Neuronal stem cell (in vitro differentiated cells): Measurements from ENCODE around the gene HVCN1.

Experiments used
- DNase-seq: peaks from one replicate; pipeline ENCODE4 v3.0.0-alpha.2; 2013; ENCODE audit warnings: low spot score
- H2AFZ ChIP-seq: one replicate; pipeline ENCODE4 v1.6.1; 2013; ENCODE audit warnings: mild to moderate bottlenecking, low read length, inconsistent platforms
- H2AK5ac ChIP-seq: 2 replicates; pipeline ENCODE4 v1.6.1; 2013; ENCODE audit warnings: low read depth, mild to moderate bottlenecking, inconsistent platforms, low read length, moderate library complexity, mixed read lengths
- H2BK120ac ChIP-seq: 2 replicates; pipeline ENCODE4 v1.6.1; 2013; ENCODE audit warnings: low read depth, mild to moderate bottlenecking, inconsistent platforms, low read length, moderate library complexity, mixed read lengths
- H2BK12ac ChIP-seq: one replicate; pipeline ENCODE4 v1.6.1; 2013; ENCODE audit warnings: low read length, inconsistent platforms
- H2BK15ac ChIP-seq: 2 replicates; pipeline ENCODE4 v1.6.1; 2013; ENCODE audit warnings: mild to moderate bottlenecking, low read length, inconsistent platforms, mixed read lengths
- H2BK5ac ChIP-seq: one replicate; pipeline ENCODE4 v1.6.1; 2013; ENCODE audit warnings: inconsistent platforms, mild to moderate bottlenecking, low read length, moderate library complexity
- H3K14ac ChIP-seq: one replicate; pipeline ENCODE4 v1.6.1; 2013; ENCODE audit warnings: low read length, inconsistent platforms
- H3K18ac ChIP-seq: 2 replicates; pipeline ENCODE4 v1.6.1; 2013; ENCODE audit warnings: low read length, inconsistent platforms
- H3K23ac ChIP-seq: 2 replicates; pipeline ENCODE4 v1.6.1; 2013; ENCODE audit warnings: low read depth, mild to moderate bottlenecking, mixed read lengths, low read length, inconsistent platforms; ENCODE audit not compliant: poor library complexity
- H3K27ac ChIP-seq: replicated peaks from 3 replicates; pipeline ENCODE4 v1.5.1; 2013; ENCODE audit warnings: low read length, inconsistent platforms
- H3K27me3 ChIP-seq, 3 experiments: 2 replicates each; pipeline ENCODE4 v1.6.1; 2013; ENCODE audit warnings: low read length in 3 of 3, mild to moderate bottlenecking in 2 of 3, inconsistent platforms in 1 of 3, low read depth in 1 of 3, mixed read lengths in 1 of 3, moderate library complexity in 1 of 3; ENCODE audit not compliant: control insufficient read depth in 3 of 3, insufficient read depth in 3 of 3
- H3K36me3 ChIP-seq, 2 donors: replicated peaks in 1 of 2; 2 replicates each; pipeline ENCODE4 v1.6.1; 2013; ENCODE audit warnings: low read length in 2 of 2; ENCODE audit not compliant: control insufficient read depth in 2 of 2, insufficient read depth in 2 of 2
- H3K4ac ChIP-seq: 2 replicates; pipeline ENCODE4 v1.6.1; 2013; ENCODE audit warnings: inconsistent platforms, mild to moderate bottlenecking, low read length, moderate library complexity
- H3K4me1 ChIP-seq, 2 donors: 1 replicate in 1 of 2; 2 replicates in 1 of 2; pipeline ENCODE4 v1.6.1; 2013; ENCODE audit warnings: low read length in 2 of 2, low read depth in 1 of 2; ENCODE audit not compliant: control insufficient read depth in 2 of 2, insufficient read depth in 1 of 2
- H3K4me2 ChIP-seq: one replicate; pipeline ENCODE4 v1.6.1; 2013; ENCODE audit warnings: mild to moderate bottlenecking, low read length, inconsistent platforms; ENCODE audit not compliant: insufficient read depth, poor library complexity, severe bottlenecking
- H3K4me3 ChIP-seq, 2 donors: 2 replicates each; pipeline ENCODE4 v1.5.1; 2013; ENCODE audit warnings: low read length in 2 of 2, mild to moderate bottlenecking in 2 of 2, inconsistent platforms in 1 of 2, moderate library complexity in 1 of 2
- H3K79me1 ChIP-seq: one replicate; pipeline ENCODE4 v1.6.1; 2013; ENCODE audit warnings: low read depth, mild to moderate bottlenecking, inconsistent platforms, low read length, moderate library complexity
- H3K9ac ChIP-seq: one replicate; pipeline ENCODE4 v1.6.1; 2013; ENCODE audit warnings: mild to moderate bottlenecking, low read depth, low read length, inconsistent platforms; ENCODE audit not compliant: poor library complexity
- H3K9me3 ChIP-seq, 2 donors: replicated peaks in 1 of 2; 2 replicates each; pipeline versions ENCODE3 to v1.6.1; 2013; ENCODE audit warnings: low read length in 2 of 2, mild to moderate bottlenecking in 2 of 2, inconsistent platforms in 1 of 2, low read depth in 1 of 2, mixed read lengths in 1 of 2, moderate library complexity in 1 of 2; ENCODE audit not compliant: control insufficient read depth in 2 of 2, insufficient read depth in 1 of 2
- H4K8ac ChIP-seq: one replicate; pipeline ENCODE4 v1.6.1; 2013; ENCODE audit warnings: low read depth, mild to moderate bottlenecking, inconsistent platforms, low read length, moderate library complexity
- H4K91ac ChIP-seq: one replicate; pipeline ENCODE4 v1.6.1; 2013; ENCODE audit warnings: low read length, low read depth, mild to moderate bottlenecking, inconsistent platforms; ENCODE audit not compliant: poor library complexity
- WGBS, 2 donors: extraction: QIAGEN DNeasy Blood & Tissue Kit; methylation state at CpG; one replicate each; pipeline ENCODE4 v1.1.7; 2013; ENCODE audit warnings: missing lambda C conversion rate in 2 of 2, mixed read lengths in 1 of 2; ENCODE audit not compliant: insufficient read length in 2 of 2, insufficient replicate concordance in 1 of 2; ENCODE audit errors: extremely low coverage in 2 of 2; 5-methylcytosine and 5-hydroxymethylcytosine counted together

HVCN1 gene

DNA sequence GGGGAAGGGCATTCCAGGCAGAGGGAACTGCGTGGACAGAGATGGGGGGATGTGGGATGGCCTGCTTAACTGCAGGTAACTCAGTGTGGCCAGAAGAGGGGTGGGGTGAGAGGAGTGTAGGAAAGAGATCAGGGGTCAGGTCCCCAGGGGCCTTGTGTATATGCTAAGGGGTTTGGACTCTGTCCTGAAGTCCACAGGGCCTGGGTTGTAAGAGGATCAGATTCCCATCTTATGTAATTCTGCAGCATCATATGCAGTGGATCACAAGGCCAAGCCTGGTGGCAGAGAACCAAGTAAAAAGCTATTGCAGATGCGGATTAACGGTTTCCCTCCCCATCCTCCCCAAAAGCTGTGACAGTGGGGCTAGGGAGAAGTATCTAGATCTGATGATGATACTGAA lies 66.3 kb downstream of the HVCN1 start:
- no peak overlapping the region for H3K14ac ChIP-seq
- DNase-seq: no peak

GRCh38 chr12:110619534-110619953 lies 69.4 kb downstream of the HVCN1 start:
- Histone ChIP-seq H3K4me3 (no peak overlapping the region), H3K4me2 (no peak overlapping the region), H4K91ac (no peak overlapping the region), H3K27me3 (no peaks in the 10 kb centered on the region), H2BK120ac (no peak overlapping the region), H3K18ac (no peak overlapping the region), H3K4me1 (peaks cover 1 to 2% of the 10 kb centered on the region in 2 donors), H3K79me1 (peaks cover 2% of the 10 kb centered on the region), H2BK15ac (no peak overlapping the region), H3K27ac (no peak overlapping the region), H3K4ac (no peak overlapping the region), H3K23ac (no peak overlapping the region), H2BK12ac (no peak overlapping the region), H3K36me3 (peaks cover 9 to 28% of the 10 kb centered on the region in 2 donors), H3K14ac (no peak overlapping the region), H3K9me3 (no peaks in the 10 kb centered on the region), H4K8ac (no peak overlapping the region), H2AK5ac (no peak overlapping the region), H3K9ac (no peak overlapping the region), H2BK5ac (no peak overlapping the region), H2AFZ (no peak overlapping the region)
- no CpG with 5 or more reads among the region's 4 CpGs for WGBS, 2 donors
- no peak for DNase-seq

More for the DNA sequence above, 66.3 kb downstream of the HVCN1 start:
- no peak overlapping the region for H2BK120ac ChIP-seq
- H3K9me3 ChIP-seq: no peaks in the 10 kb centered on the region
- no peak overlapping the region for H3K4me3 ChIP-seq
- no CpG with 5 or more reads among the region's 3 CpGs for WGBS, 2 donors
- no peak overlapping the region for H3K27ac ChIP-seq
- H4K91ac ChIP-seq: no peak overlapping the region
- no peak overlapping the region for H2BK15ac ChIP-seq
- no peak overlapping the region for H3K18ac ChIP-seq
- no peak overlapping the region for H2AK5ac ChIP-seq
- H3K79me1 ChIP-seq: peaks cover 2% of the 10 kb centered on the region
- peak overlapping the region; percentile 73 for H3K23ac ChIP-seq
- no peak overlapping the region for H2BK5ac ChIP-seq
- no peak overlapping the region for H3K9ac ChIP-seq
- H3K36me3 ChIP-seq: peaks cover 7 to 36% of the 10 kb centered on the region in 2 donors
- H3K27me3 ChIP-seq: no peaks in the 10 kb centered on the region
- H2BK12ac ChIP-seq: no peak overlapping the region
- no peaks in the 10 kb centered on the region for H3K4me1 ChIP-seq
- no peak overlapping the region for H3K4me2 ChIP-seq
- H4K8ac ChIP-seq: no peak overlapping the region
- no peak overlapping the region for H3K4ac ChIP-seq
- no peak overlapping the region for H2AFZ ChIP-seq

DNA sequence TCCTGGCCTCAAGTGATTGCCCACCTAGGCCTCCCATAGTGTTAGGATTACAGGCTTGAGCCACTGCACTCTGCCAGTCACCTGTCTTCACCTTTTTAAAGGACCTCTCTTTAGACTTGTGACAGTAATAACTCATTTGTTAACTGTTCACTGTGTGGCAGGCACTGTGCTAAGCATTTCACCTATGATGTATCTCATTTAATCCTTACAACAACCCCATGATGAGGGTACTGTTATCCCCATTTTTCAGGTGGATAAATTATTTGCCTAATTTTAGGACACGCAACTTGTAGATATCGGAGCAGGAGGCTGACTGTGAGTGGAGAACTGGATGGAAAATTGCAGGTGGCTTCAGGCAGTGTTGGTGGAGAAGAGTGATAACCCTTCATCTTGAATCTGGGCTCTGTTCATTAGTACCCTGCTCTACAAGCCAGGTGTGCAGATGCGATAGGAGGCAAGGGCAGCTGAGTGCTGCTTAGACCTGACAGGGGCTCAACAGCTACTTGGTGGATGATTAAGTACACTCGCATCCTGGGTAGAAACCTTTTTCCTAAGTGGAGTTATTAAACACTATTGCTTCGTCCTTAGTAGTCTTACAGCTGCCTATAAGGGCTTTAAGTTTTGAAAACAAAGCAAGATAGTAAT lies 72.3 kb downstream of the HVCN1 start:
- Histone ChIP-seq H4K8ac (no peak overlapping the region), H3K27me3 (no peaks in the 10 kb centered on the region), H2BK12ac (no peak overlapping the region), H3K14ac (no peak overlapping the region), H3K23ac (no peak overlapping the region), H3K79me1 (no peaks in the 10 kb centered on the region), H3K4me3 (no peak overlapping the region), H2AFZ (no peak overlapping the region), H3K36me3 (peaks cover 3 to 19% of the 10 kb centered on the region in 2 donors), H2BK5ac (no peak overlapping the region), H3K4me1 (peaks cover 2 to 3% of the 10 kb centered on the region in 2 donors), H3K4me2 (no peak overlapping the region), H2AK5ac (no peak overlapping the region), H2BK15ac (no peak overlapping the region), H3K18ac (no peak overlapping the region), H2BK120ac (no peak overlapping the region), H3K27ac (no peak overlapping the region), H3K9me3 (no peaks in the 10 kb centered on the region), H4K91ac (no peak overlapping the region), H3K9ac (no peak overlapping the region), H3K4ac (no peak overlapping the region)
- no peak for DNase-seq
- no CpG with 5 or more reads among the region's 5 CpGs for WGBS, 2 donors

DNA sequence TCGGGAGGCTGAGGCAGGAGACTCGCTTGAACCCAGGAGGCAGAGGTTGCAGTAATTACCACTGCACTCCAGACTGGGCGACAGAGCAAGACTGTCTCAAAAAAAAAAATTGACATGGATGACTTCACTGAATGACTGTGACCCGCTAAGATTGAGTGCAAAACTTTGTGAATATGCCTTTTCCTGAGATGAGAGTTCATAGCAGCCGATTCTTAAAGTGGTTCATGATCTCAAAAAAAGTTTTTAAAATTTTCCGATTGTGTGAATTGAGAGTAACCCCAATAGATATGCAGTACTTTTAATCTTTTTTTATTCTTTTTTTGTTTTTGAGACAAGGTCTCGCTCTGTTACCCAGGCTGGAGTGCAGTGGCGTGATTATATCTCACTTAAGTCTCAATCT lies 73.7 kb downstream of the HVCN1 start:
- Histone ChIP-seq H3K27me3 (no peaks in the 10 kb centered on the region), H2BK15ac (no peak overlapping the region), H4K91ac (no peak overlapping the region), H2BK5ac (no peak overlapping the region), H3K9ac (no peak overlapping the region), H2BK120ac (no peak overlapping the region), H4K8ac (no peak overlapping the region), H3K36me3 (peaks cover 3 to 13% of the 10 kb centered on the region in 2 donors), H3K4ac (no peak overlapping the region), H3K27ac (no peak overlapping the region), H3K18ac (no peak overlapping the region), H3K9me3 (no peaks in the 10 kb centered on the region), H2BK12ac (no peak overlapping the region), H3K23ac (no peak overlapping the region), H2AK5ac (no peak overlapping the region), H3K14ac (no peak overlapping the region), H3K4me1 (peaks cover 2 to 3% of the 10 kb centered on the region in 2 donors), H3K4me2 (no peak overlapping the region), H3K4me3 (peak overlapping the region in 1 of 2 donors; percentile 86), H2AFZ (no peak overlapping the region), H3K79me1 (no peaks in the 10 kb centered on the region)
- DNase-seq: no peak
- no CpG with 5 or more reads among the region's 8 CpGs for WGBS, 2 donors
